ENCODE measurements around the gene LGALS12.
"Not testable (repeated sequence)": the region's sequence is repeated elsewhere in the genome, so short reads cannot be mapped to it uniquely, and the experiment has no call there.

Gene LGALS12

GRCh38 chr11:63506876-63507275 is 992 bp downstream of the LGALS12 start:
- DNase-seq: no peak

DNA sequence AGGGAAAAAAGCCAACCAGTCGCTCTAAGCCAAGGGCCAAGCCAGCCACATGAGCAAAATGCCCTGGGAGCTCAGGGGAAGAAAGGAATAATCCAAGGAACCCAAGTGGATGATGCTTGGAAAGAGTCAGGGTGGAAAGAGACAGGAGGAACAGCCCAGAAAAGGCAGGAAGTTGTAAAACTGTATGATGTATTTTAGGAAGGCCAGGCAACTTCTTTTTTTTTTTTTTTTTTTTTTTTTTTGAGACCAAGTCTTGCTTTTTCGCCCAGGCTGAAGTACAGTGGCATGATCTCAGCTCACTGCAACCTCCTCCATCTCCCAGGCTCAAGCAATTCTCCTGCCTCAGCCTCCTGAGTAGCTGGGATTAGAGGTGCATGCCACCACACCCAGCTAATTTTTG is 1.6 kb downstream of the LGALS12 start:
- no peak for DNase-seq

DNA sequence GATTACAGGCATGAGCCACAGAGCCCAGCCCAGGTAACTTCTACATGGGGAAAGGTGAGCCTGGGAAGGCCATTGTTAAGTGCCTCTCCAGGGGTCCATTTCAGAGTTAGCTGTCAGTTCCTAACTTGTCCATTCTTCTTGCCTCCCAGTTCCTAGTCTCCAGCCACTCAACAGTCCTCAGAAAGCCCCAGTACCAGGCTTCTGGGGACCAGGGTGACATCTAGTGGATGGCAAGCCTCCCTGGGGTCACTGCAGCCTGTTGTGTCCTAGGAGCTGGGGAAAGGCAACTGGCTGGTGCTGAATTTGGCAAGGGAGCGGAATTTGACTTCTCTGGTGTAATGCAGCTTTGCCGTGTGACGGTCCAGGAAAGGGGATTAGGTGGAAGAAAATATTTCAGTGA is 2.1 kb downstream of the LGALS12 start:
- DNase-seq: no peak

GRCh38 chr11:63508745-63509144 is 2.9 kb downstream of the LGALS12 start:
- DNase-seq: no peak

- DNase-seq: no peak
Observed at GRCh38 chr11:63510360-63511047, 4.6 kb downstream of the LGALS12 start.

GRCh38 chr11:63511048-63511748 is 5.3 kb downstream of the LGALS12 start:
- no peak for DNase-seq

DNA sequence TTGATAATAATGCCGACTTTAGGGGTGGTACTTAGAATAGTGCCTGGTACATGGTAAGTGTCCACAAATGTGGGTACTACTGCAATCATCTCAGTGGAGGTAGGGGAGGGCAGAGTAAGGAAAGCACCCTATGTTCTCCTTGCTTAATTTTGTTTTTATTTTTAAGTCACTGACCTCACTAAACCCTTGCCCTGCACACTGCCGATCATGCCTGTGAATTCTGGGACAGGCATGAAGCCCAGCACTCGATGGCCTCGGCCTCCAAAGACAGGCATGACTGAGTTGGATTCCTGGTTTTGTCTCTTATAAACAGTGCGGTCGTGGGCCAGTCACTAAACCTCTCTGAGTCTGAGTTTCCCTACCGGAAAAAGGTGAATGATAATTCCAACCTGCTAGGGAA is 6.9 kb downstream of the LGALS12 start:
- no peak for DNase-seq

DNA sequence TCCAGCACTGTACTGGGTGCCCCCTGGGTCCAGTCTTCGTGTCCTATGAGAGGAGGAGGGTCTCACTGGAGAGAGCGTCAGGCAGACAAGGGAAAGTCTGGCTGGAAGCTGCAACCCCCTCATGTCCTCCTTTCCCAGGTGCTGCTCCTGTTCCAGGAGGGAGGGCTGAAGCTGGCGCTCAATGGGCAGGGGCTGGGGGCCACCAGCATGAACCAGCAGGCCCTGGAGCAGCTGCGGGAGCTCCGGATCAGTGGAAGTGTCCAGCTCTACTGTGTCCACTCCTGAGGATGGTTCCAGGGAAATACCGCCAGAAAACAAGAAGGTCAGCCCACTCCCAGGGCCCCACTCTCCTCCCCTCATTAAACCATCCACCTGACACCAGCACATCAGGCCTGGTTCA is 10.2 kb downstream of the LGALS12 start:
- no peak for DNase-seq

DNA sequence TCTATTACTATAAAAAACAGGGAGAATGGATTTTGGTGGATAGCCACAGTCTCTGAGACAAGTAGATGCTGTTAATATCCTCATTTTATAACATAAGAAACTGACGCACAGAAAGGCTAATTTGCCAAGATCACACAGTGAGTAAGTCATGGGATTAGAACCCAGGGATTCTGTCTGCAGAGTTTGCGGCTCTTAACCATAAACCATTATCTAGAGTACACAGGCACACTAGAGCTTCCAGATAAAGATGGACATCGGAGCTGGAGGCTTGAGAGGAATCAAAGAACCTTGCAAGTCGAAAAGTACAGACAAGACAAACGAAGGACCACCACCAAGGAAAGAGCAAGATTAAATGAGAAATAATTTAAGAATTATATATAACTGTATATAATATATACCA is 11.3 kb downstream of the LGALS12 start:
- no peak for DNase-seq

DNA sequence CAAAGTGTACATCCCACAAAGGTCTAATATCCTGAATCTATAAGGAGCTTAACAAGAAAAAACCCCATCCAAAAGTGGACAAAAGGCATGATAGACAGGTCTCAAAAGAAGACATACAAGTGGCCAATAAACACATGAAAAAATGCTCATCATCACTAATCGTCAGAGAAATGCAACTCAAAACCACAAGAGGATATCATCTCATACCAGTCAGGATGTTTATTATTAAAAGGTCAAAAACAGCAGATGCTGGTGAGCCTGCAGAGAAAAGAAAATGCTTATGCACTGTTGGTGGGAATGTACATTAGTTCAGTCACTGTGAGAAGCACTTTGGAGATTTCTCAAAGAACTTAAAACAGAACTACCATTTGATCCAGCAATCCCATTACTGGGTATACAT is 12.7 kb downstream of the LGALS12 start:
- DNase-seq: no peak

GRCh38 chr11:63520606-63521170 is 14.8 kb downstream of the LGALS12 start:
- DNase-seq: no peak

GRCh38 chr11:63521896-63522295 is 16.0 kb downstream of the LGALS12 start:
- no peak for DNase-seq

GRCh38 chr11:63523151-63523550 is 17.3 kb downstream of the LGALS12 start:
- DNase-seq: no peak

GRCh38 chr11:63527667-63528066 is 21.8 kb downstream of the LGALS12 start:
- no peak for DNase-seq

DNA sequence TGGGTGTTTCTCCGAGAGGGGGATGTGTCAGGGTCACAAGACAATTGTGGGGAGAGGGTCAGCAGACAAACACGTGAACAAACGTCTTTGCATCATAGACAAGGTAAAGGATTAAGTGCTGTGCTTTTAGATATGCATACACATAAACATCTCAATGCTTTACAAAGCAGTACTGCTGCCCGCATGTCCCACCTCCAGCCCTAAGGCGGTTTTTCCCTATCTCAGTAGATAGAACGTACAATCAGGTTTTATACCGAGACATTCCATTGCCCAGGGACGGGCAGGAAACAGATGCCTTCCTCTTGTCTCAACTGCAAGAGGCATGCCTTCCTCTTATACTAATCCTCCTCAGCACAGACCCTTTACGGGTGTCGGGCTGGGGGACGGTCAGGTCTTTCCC is 22.3 kb downstream of the LGALS12 start:
- DNase-seq: not testable (repeated sequence)

- DNase-seq: not testable (repeated sequence)
Observed at GRCh38 chr11:63528729-63529278, 22.9 kb downstream of the LGALS12 start.

DNA sequence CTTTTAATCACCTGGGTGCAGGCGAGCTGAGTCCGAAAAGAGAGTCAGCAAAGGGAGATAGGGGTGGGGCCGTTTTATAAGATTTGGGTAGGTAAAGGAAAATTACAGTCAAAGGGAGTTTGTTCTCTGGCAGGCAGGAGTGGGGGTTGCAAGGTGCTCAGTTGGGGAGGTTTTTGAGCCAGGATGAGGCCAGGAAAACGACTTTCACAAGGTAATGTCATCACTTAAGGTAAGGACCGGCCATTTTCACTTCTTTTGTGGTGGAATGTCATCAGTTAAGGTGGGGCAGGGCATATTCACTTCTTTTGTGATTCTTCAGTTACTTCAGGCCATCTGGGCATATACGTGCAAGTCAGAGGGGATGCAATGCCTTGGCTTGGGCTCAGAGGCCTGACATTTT is 23.5 kb downstream of the LGALS12 start:
- not testable (repeated sequence) for DNase-seq

- no peak for DNase-seq
Observed at GRCh38 chr11:63530021-63530420, 24.1 kb downstream of the LGALS12 start.

- DNase-seq: not testable (repeated sequence)
Observed at GRCh38 chr11:63531074-63531792, 25.3 kb downstream of the LGALS12 start.

- no peak for DNase-seq
Observed at GRCh38 chr11:63532117-63532516, 26.2 kb downstream of the LGALS12 start.

DNA sequence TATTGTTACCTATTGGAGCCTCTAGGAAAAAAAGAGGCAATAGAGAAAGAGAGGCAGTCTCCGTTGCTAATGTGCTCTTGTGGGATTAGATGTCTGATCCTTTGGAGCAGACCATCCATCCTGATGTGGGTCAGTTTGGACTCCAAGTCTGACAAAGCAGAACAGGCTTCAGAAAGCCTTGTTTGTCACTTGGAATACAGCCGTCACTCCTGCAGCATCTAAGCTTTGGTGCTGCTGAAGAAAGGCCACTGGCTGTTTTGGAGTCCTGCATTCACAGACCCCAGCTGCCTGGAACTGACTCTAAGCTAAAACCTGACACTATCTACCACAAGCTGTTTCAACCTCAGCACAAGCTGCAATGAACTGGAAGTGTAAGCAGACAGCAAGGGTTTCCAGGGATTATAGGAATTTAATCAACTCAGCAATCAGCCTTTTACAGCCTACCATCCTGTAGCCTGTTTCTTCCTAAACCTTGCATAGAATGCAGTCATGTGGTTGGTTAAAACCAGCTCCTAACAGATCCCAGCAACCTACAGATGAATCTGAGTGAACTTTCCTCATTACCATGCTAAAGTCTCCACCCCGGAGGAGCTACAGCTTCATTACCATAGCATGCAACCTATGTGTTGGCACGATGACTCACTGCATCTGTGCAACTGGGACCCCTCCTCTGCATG is 27.1 kb downstream of the LGALS12 start:
- DNase-seq: no peak

- no peak for DNase-seq
Observed at GRCh38 chr11:63534076-63534475, 28.2 kb downstream of the LGALS12 start.

Data from SHP77 treated with DMSO at 0.1 percent for 48 hours (cell line).